ENCODE data around the gene DSE.

Gene DSE

DNA sequence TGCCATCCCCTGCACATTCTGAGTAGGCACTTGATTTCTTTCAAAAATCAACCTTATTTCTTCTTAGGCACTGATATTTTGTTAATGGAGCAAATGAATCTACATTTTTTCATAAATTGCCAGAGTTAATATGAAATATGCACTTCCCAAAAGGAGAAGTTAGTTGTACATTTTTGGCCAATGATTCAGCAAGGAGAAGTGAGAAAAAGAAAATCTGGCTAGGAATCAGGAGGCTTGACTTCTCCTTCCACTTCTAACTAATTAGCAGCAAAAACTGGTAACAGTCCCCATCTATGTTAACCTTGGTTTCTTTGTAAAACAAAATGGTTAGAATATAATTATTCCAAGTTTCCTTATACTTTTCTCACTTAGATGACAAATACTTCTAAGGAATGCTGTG is 7.0 kb upstream of the DSE start:
- no peak for DNase-seq

DNA sequence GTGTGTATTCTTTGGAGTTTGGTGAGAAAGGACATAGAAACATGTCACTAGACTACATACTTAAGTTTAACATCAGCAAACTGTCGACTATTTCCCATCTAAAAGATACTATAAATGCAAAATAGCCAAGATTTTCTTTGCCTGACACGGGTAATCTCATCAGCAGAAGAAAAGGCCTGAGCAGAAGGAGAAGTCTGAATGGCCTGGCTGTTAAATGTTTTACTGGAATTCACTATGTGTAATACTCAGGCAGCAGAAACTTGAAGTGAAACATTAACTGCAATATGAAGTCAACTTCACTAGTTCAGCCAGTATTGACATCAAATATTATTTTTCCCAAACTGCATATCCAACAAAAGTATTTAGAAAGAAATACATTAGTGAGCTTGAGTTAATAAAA is 6.4 kb upstream of the DSE start:
- no peak for DNase-seq

- no peak for DNase-seq
Measured at GRCh38 chr6:116365743-116366142, 5.0 kb upstream of the DSE start.

GRCh38 chr6:116366740-116367275 is 3.9 kb upstream of the DSE start:
- DNase-seq: no peak

DNA sequence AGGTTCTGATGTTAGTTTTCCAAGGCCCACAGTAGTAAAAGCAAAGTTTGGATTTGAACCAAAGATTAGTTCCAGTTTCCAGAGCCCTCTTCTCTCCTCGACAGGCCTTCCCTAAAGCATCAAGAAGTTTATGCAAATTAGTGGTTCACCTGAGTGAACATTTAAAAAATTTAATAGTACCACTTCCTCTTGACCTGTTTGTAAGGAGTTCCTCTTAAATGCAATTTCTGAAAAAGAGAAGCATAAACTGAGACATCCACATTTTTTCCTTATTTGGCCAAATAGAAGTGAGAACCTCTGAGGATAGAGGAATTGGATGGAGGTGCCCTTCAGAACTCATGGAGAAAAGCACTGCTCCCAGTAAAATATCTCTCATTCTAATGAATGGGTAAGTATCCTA is 1.2 kb upstream of the DSE start:
- no peak for DNase-seq

- DNase-seq: no peak
Measured at GRCh38 chr6:116369964-116370759, 585 bp upstream of the DSE start.

DNA sequence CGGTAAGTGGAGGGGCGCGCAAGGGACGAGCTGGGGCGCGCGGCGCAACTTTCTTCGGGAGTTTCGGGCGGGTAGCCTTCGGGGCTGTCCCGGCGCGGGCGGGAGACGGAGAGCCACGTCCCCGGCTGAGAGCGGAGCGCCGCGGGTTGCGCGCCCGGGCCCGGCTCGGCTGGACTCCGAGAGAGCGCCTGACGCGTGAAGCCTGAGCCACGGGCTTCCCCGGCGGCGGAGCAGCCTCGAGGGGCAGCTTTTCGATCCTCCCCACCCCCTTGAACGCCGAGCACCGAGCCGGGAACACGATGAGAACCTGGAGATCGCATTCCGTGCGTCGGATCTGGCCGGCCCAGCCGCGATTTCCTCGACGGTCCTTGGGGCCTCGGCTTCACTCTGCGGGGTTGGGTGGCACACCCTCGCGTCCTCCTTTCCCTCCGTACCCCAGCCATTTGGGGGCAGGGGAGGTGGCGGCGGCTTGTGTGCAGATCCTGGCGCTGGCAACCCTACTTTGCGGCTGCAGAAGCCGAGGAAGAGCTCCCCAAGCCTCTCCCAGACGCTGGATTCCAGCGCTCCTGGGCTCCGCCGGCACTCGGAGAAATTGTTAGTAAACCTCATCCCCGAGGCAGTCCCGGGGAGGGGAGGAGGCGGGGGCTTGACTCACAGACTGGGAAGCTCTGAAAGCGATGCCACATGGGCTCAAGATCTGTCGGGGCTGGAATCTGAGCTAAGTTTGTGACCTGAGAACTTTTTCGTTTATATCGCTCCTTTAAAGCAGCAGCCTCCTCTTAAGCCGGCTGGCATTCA is 572 bp downstream of the DSE start:
- DNase-seq: no peak

- no peak for DNase-seq
Measured at GRCh38 chr6:116371918-116372209, 1.1 kb downstream of the DSE start.

GRCh38 chr6:116373300-116373699 is 2.6 kb downstream of the DSE start:
- no peak for DNase-seq

DNA sequence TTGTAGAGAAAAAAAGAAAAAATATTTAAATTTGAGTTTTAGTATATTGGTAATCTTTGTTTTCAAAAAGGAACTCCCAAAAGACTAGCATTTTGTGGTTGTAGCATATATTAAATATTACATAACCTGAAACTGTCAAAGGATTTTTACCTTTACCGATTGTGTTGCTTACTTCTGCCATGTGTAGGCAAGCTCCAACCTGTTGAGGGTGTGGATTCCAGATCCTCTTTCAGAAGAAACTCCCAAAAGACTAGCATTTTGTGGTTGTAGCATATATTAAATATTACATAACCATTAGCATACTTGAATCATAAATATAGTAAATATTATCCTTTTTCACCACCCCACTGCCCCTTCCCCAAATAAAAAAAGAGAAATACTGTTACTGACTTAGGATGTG is 3.2 kb downstream of the DSE start:
- DNase-seq: no peak

DNA sequence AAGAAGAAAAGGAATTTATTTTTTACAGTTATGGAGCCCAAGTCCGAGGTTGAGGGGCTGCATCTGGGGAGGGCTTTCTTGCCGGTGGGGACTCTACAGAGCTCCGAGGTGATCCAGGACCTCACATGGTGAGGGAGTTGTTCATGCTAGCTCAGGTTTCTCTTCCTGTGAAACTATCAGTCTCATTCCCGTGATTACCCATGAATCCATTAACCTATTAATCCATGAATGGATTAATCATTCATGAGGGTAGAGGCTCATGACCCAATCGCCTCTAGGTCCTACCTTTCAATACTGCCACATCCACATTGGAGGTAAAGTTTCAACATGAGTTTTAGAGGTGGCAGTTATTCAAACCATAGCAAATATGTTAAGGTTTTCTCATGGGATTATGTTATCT is 3.8 kb downstream of the DSE start:
- DNase-seq: no peak

DNA sequence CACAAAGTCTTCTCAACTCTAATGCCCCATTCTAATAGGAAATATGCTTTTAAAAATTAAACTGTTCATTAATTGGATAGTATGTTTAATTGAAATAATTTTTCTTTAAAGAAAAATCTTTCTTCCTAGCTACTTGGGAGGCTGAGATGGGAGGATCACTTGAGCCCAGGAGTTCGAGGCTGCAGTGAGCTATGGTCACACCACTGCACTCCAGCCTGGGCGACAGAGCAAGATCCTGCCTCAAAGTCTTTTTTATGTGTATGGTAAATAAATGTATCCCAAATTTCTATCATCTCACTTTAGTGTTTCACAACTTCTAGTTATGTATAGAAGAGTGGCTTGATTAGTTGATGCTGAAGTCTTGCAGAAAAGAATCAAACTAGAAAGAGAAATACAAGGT is 4.5 kb downstream of the DSE start:
- no peak for DNase-seq

- DNase-seq: no peak
Measured at GRCh38 chr6:116376149-116376548, 5.4 kb downstream of the DSE start.

- DNase-seq: no peak
Measured at GRCh38 chr6:116379764-116380163, 9.0 kb downstream of the DSE start.

DNA sequence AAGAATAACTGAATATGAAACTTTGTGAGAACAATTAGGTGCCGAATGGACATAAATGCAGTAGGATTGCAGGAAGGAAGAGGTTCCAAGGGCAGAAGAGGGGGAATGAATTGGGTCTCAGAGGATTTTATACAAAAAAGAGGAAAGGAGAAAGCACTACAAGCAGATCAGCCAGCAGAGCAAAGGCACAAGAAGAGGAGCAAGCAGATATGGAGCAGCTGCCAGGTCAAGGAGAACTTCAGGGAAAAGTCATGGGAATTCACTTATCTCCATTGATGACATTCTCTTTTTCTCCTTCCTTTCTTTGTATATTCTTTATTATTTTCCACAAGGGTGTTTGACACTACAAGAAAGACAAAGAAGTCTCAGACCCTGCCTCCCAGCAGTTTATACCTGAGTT is 9.6 kb downstream of the DSE start:
- DNase-seq: no peak

DNA sequence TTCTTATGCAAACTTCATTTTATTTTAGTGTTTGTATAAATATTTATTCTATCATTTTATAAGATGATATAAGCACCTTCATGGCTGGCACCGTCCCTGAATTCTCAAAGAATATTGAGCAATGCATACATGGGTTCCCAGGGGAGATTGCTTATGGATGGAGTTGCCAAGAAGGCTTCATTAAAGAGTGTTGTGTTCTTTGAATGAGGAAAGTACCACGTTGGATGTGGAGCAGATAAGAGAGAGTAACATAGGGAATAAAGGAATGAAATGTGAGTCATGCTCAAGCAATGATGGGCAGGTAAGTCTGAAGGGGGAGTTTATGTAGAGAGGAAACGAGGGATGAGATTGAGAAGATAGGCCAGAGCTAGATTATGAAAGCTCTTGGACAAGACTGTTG is 10.3 kb downstream of the DSE start:
- DNase-seq: no peak

GRCh38 chr6:116382587-116382986 is 11.8 kb downstream of the DSE start:
- no peak for DNase-seq

DNA sequence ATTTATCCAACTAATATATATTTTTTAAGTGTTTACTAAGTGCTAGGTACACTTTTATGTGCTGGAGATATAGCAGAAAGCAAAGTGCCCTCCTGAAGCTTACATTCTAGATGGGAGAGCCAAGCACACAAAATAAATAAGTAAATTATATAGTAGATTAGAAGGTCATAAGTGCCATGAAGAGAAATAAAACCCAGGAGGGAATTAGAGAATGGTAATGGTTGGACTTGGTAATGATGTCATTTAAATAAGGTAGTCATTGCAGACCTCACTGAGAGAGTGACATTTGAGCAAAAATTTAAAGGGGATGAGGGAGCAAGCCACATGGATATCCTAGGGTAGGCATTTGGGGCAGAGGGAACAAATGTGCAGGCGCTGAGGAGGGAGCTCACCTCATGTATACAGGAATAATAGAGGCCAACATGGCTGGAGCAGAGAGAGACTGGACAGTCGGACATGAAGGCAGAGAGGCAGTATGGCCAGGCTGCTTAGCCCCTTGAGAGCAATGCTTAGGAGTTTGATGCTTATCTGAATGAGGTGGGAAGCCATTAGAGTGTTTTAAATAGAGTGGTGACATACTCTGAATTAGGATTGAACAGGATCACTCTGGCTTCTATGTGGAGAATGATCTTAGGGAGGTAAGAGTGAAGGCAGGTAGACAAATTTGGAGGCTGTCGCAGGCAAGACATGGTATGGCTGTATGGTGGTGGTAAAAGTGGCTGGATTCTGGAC is 14.1 kb downstream of the DSE start:
- no peak for DNase-seq

GRCh38 chr6:116385459-116385802 is 14.7 kb downstream of the DSE start:
- no peak for DNase-seq

- DNase-seq: no peak
Measured at GRCh38 chr6:116385921-116386320, 15.2 kb downstream of the DSE start.

DNA sequence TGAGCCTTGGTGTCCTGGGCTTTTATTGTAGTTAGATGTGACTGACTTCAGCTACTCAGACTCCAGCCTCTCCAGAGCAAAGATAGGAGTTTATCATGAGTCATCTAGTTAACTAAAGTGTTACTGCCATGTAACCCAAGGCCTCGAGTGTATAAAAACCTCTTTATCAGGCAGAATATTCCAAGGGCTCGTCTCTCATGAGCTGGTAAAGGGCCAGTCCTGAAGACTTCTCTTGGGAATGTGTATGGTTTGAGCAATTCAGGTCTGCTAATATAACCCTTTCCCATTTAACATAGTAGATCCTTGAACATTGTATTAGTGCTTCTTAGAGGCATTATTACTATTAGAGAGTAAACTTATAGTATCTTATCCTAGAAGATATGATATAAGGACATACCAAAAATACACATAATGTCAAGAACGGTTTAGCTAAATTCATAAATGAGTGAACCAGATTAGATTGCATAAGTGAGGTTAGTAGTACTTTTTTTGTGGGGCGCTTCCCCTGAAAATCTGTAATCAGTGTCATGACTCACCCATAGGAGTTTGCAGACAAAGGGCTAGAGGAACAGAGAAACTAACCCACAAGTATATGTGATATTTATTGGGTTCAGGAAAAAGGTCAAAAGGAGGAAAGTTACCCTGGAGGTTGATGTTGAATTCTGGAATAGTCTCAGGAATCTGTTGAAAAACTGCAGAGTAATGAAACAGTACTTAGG is 16.0 kb downstream of the DSE start:
- DNase-seq: no peak

- DNase-seq: no peak
Measured at GRCh38 chr6:116387374-116387773, 16.6 kb downstream of the DSE start.

DNA sequence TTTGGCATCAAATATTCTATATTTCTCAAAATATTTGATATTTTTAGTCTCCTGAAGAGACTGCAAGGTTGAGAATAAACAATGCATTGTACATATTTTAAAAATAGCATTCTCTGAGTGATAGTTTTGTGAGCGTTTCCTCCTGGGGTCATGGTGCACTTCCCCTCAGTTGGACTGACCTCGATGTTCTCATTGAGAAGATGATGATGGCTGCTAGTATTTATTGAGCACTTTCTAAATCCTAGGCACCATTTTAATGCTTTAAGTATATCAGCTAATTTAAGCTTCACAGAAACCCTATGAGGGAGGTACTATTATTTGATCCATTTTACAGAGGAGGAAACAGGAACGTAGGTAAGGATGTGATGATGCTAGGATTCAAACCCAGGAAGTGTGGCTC is 18.2 kb downstream of the DSE start:
- DNase-seq: no peak
